ENCODE results near the gene LARP6.

DNA sequence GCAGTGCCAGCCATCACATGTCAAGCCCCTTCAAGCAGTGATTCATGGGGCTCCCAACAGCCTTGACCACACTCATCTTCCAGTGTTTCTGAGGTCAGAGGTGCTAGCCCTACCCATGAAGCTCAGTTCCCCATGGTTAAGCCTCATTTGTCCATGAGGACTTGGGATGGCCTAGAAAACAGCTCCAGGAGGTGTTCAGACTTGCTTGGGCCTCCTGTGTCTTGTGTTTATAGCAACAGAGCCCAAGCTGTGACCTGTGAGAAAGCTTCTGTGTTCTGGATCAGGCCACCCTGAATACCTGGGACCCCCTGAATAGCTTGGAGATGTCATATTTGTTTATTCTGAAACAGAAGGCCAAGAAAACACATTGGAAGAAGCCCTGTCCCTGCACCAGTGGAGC is 36.7 kb downstream of the LARP6 start:
- TF ChIP-seq, protein P1, sequence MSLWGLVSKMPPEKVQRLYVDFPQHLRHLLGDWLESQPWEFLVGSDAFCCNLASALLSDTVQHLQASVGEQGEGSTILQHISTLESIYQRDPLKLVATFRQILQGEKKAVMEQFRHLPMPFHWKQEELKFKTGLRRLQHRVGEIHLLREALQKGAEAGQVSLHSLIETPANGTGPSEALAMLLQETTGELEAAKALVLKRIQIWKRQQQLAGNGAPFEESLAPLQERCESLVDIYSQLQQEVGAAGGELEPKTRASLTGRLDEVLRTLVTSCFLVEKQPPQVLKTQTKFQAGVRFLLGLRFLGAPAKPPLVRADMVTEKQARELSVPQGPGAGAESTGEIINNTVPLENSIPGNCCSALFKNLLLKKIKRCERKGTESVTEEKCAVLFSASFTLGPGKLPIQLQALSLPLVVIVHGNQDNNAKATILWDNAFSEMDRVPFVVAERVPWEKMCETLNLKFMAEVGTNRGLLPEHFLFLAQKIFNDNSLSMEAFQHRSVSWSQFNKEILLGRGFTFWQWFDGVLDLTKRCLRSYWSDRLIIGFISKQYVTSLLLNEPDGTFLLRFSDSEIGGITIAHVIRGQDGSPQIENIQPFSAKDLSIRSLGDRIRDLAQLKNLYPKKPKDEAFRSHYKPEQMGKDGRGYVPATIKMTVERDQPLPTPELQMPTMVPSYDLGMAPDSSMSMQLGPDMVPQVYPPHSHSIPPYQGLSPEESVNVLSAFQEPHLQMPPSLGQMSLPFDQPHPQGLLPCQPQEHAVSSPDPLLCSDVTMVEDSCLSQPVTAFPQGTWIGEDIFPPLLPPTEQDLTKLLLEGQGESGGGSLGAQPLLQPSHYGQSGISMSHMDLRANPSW (CRISPR knock-in tag; conservative IDR thresholded peaks at IDR 0.05; ENCODE audit: low read depth) = no peak
- TF ChIP-seq IRF2 (CRISPR knock-in tag; IDR thresholded peaks at IDR 0.05; ENCODE audit: borderline replicate concordance, low read depth) = no peak
- TF ChIP-seq, protein P2, sequence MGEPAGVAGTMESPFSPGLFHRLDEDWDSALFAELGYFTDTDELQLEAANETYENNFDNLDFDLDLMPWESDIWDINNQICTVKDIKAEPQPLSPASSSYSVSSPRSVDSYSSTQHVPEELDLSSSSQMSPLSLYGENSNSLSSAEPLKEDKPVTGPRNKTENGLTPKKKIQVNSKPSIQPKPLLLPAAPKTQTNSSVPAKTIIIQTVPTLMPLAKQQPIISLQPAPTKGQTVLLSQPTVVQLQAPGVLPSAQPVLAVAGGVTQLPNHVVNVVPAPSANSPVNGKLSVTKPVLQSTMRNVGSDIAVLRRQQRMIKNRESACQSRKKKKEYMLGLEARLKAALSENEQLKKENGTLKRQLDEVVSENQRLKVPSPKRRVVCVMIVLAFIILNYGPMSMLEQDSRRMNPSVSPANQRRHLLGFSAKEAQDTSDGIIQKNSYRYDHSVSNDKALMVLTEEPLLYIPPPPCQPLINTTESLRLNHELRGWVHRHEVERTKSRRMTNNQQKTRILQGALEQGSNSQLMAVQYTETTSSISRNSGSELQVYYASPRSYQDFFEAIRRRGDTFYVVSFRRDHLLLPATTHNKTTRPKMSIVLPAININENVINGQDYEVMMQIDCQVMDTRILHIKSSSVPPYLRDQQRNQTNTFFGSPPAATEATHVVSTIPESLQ (CRISPR knock-in tag; IDR thresholded peaks at IDR 0.05) = no peak
- TF ChIP-seq, protein P3, sequence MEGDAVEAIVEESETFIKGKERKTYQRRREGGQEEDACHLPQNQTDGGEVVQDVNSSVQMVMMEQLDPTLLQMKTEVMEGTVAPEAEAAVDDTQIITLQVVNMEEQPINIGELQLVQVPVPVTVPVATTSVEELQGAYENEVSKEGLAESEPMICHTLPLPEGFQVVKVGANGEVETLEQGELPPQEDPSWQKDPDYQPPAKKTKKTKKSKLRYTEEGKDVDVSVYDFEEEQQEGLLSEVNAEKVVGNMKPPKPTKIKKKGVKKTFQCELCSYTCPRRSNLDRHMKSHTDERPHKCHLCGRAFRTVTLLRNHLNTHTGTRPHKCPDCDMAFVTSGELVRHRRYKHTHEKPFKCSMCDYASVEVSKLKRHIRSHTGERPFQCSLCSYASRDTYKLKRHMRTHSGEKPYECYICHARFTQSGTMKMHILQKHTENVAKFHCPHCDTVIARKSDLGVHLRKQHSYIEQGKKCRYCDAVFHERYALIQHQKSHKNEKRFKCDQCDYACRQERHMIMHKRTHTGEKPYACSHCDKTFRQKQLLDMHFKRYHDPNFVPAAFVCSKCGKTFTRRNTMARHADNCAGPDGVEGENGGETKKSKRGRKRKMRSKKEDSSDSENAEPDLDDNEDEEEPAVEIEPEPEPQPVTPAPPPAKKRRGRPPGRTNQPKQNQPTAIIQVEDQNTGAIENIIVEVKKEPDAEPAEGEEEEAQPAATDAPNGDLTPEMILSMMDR (IDR thresholded peaks at IDR 0.05) = no peak

Measured in WTC11 (cell line).